GM12892 (cell line): Measurements from ENCODE around the gene LIPG.

Experiments used
- POLR2A ChIP-seq: IDR thresholded peaks from 2 replicates; pipeline ENCODE4 v1.6.1; 2011; ENCODE audit warnings: low read depth, low read length, control low read depth
- TAF1 ChIP-seq: IDR thresholded peaks from 2 replicates; pipeline ENCODE4 v1.6.1; 2011; ENCODE audit warnings: low read depth, mild to moderate bottlenecking, control low read depth, low read length, borderline replicate concordance

DNA sequence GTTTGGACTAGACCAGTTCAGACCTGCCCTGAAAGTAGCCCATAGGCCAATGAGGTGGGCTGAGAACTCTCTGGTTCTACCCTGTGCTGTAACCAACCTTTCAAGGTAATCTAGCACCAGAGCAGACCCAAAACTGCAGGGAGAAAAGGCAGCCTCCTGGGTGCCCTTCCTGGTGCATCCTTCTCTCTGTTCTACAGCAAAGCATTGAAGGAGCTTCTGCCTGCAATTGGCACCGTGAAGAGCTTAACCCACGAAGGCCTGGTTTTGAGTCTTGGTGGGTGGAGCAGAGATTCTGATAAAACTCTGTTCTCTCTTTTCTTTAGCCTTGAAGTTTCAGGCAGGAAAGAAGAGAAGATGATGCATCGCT is 55.5 kb downstream of the LIPG start:
- TF ChIP-seq POLR2A (no peak), TAF1 (no peak)
